GM23338 (cell line): ENCODE measurements around the gene RALGPS1. TPM values are rescaled to one million over a fixed set of nuclear protein-coding genes. Genes with fewer than 3 reads are reported as not detected.

Experiments
- ATAC-seq: fragments of 200-7000 bp; cut with Tn5 transposase; 3 replicates; pipeline ENCODE4 v1.9.1; 2020
- DNase-seq: peaks from one replicate; pipeline ENCODE4 v3.0.0-alpha.2; 2015; ENCODE audit warnings: low spot score
- H2AFZ ChIP-seq: fragments of 200-600 bp; sonication (generic); 2 replicates; pipeline ENCODE4 v1.8.0; 2016; ENCODE audit warnings: antibody characterized with exemption, mild to moderate bottlenecking, moderate library complexity
- H3F3A ChIP-seq: fragments of 200-600 bp; sonication (generic); replicated peaks from 2 replicates; pipeline ENCODE4 v1.8.0; 2017; ENCODE audit warnings: antibody characterized with exemption, mixed run types, low read depth
- H3K27ac ChIP-seq: fragments of 200-600 bp; sonication (generic); 2 replicates; pipeline ENCODE4 v1.6.1; 2016; ENCODE audit warnings: low read depth
- H3K27me3 ChIP-seq: fragments of 200-600 bp; sonication (generic); 2 replicates; pipeline ENCODE4 v1.8.0; 2016; ENCODE audit warnings: mild to moderate bottlenecking, mixed run types, moderate library complexity; ENCODE audit not compliant: insufficient read depth
- H3K36me3 ChIP-seq: fragments of 200-600 bp; sonication (generic); 2 replicates; pipeline ENCODE4 v1.8.0; 2016; ENCODE audit warnings: mild to moderate bottlenecking; ENCODE audit not compliant: insufficient read depth
- H3K4me1 ChIP-seq: fragments of 200-600 bp; sonication (generic); 2 replicates; pipeline ENCODE4 v1.8.0; 2016; ENCODE audit warnings: mild to moderate bottlenecking, moderate library complexity; ENCODE audit not compliant: insufficient read depth
- H3K4me2 ChIP-seq: fragments of 200-600 bp; sonication (generic); 2 replicates; pipeline ENCODE4 v1.7.1; 2017; ENCODE audit warnings: mixed run types
- H3K4me3 ChIP-seq: fragments of 200-600 bp; sonication (generic); 2 replicates; pipeline ENCODE4 v1.6.1; 2016; ENCODE audit warnings: mixed run types
- H3K79me2 ChIP-seq: fragments of 200-600 bp; sonication (generic); replicated peaks from 2 replicates; pipeline ENCODE4 v1.8.0; 2017; ENCODE audit warnings: mild to moderate bottlenecking; ENCODE audit not compliant: insufficient read depth
- H3K9me2 ChIP-seq: fragments of 200-600 bp; sonication (generic); 2 replicates; pipeline ENCODE4 v1.8.0; 2017; ENCODE audit not compliant: insufficient read depth
- H4K20me1 ChIP-seq: fragments of 200-600 bp; sonication (generic); replicated peaks from 2 replicates; pipeline ENCODE4 v1.8.0; 2017; ENCODE audit warnings: mild to moderate bottlenecking; ENCODE audit not compliant: insufficient read depth
- H3K27ac Mint-ChIP-seq: 2 replicates; pipeline ENCODE4 v1.8.0; 2020; ENCODE audit warnings: inconsistent platforms, mild to moderate bottlenecking, moderate library complexity, mixed read lengths
- H3K27me3 Mint-ChIP-seq: 3 replicates; pipeline ENCODE4 v1.8.0; 2022; ENCODE audit warnings: low read depth, mild to moderate bottlenecking, moderate library complexity, mixed read lengths, inconsistent platforms; ENCODE audit not compliant: insufficient read depth, poor library complexity
- H3K36me3 Mint-ChIP-seq: 3 replicates; pipeline ENCODE4 v1.8.0; 2021; ENCODE audit warnings: low read depth, mild to moderate bottlenecking, inconsistent platforms, moderate library complexity, mixed read lengths
- H3K4me1 Mint-ChIP-seq: 3 replicates; pipeline ENCODE4 v1.8.0; 2020; ENCODE audit warnings: mild to moderate bottlenecking, inconsistent platforms, mixed read lengths
- H3K4me3 Mint-ChIP-seq: 3 replicates; pipeline ENCODE4 v1.8.0; 2021; ENCODE audit warnings: moderate library complexity, mild to moderate bottlenecking, inconsistent platforms, mixed read lengths
- H3K9me3 Mint-ChIP-seq: 3 replicates; pipeline ENCODE4 v1.8.0; 2020; ENCODE audit warnings: moderate library complexity, mild to moderate bottlenecking, inconsistent platforms, mixed read lengths
- REST ChIP-seq: IDR thresholded peaks from one replicate; pipeline ENCODE4 v1.6.1; 2018; ENCODE audit warnings: antibody characterized with exemption; ENCODE audit not compliant: unreplicated experiment
- STAT1 ChIP-seq: IDR thresholded peaks from one replicate; pipeline ENCODE4 v1.6.1; 2016; ENCODE audit warnings: antibody characterized with exemption; ENCODE audit not compliant: unreplicated experiment
- ZNF462 ChIP-seq: fragments of 250-450 bp; sonication (Bioruptor Pico); IDR thresholded peaks from 2 replicates; pipeline ENCODE4 v1.5.0; 2020; ENCODE audit warnings: mild to moderate bottlenecking, moderate library complexity
- polyA plus RNA-seq: library from polyadenylated mRNA; unstranded; fragments of >200 nt; fragmentation: Nextera tagmentation; extraction: Ambion mirVana; gene quantifications from 2 replicates; pipeline ENCODE4 v1.2.1, GENCODE V29; 2016
- total RNA-seq: library from RNA; depleted of rRNA; stranded (reverse); fragments of >200 nt; shearing (Covaris generic); gene quantifications from 2 replicates; pipeline ENCODE4 v1.2.3, GENCODE V29; 2014

RALGPS1 gene
- total and polyA plus RNA-seq, 2 experiments from 2014 or later: 18.2 to 57.1 TPM

DNA sequence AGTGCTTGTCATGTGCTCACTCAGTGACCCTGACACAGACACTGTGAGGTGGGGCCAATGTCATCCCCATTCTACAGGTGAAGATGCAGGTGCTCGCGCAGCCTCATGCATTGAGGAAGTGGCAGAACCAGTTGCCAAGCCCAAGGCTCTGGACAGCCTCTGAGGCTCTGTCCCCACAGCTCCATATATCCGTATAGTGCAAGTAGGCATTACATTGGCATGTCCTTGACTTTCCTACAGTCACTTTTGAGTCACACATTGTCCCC, 266.7 kb downstream of the RALGPS1 start:
- H3K4me3 Mint-ChIP-seq: no peak overlapping the region
- Histone ChIP-seq H3K36me3 (no peaks in the 10 kb centered on the region), H3K4me3 (no peak overlapping the region), H2AFZ (no peak overlapping the region), H3K79me2 (no peaks in the 10 kb centered on the region), H4K20me1 (no peaks in the 10 kb centered on the region; the same call in 1 of the 2 replicates), H3K4me1 (peaks cover 7% of the 10 kb centered on the region; the same call in 1 of the 2 replicates), H3K27me3 (no peaks in the 10 kb centered on the region), H3K4me2 (no peak overlapping the region), H3K9me2 (no peaks in the 10 kb centered on the region), H3F3A (no peaks in the 10 kb centered on the region), H3K27ac (no peak overlapping the region)
- H3K4me1 Mint-ChIP-seq: peaks cover 12% of the 10 kb centered on the region
- DNase-seq (no peak), ATAC-seq (no peak)
- H3K27me3 Mint-ChIP-seq: peaks cover 4% of the 10 kb centered on the region
- H3K36me3 Mint-ChIP-seq: peaks cover 3% of the 10 kb centered on the region; the same call in 1 of the 3 replicates
- TF ChIP-seq REST (no peak), STAT1 (no peak), ZNF462 (CRISPR knock-in tag) (no peak)
- no peak overlapping the region for H3K27ac Mint-ChIP-seq
- no peaks in the 10 kb centered on the region for H3K9me3 Mint-ChIP-seq
